Endometrial microvascular endothelial cells (primary cell): ENCODE data around the gene POLK. TPM values are rescaled to one million over a fixed set of nuclear protein-coding genes. Genes with fewer than 3 reads are reported as not detected.
"Not testable (repeated sequence)": the region's sequence is repeated elsewhere in the genome, so short reads cannot be mapped to it uniquely, and the experiment has no call there.

Experiments
- in situ Hi-C: cut with HindIII; loops from 2 replicates; pipeline ENCODE4 v1.10.0; 2017; ENCODE audit warnings: low sequenced_read_pairs, low pct_unique_long_range_greater_than_20kb; ENCODE audit errors: inconsistent ontology term
- total RNA-seq: library from RNA; depleted of rRNA; stranded (reverse); fragments of >200 nt; gene quantifications from one replicate; pipeline ENCODE4 v1.2.3, GENCODE V29; 2015; ENCODE audit errors: inconsistent ontology term

Gene POLK
- 17.7 TPM for total RNA-seq

GRCh38 chr5:75511435-75512382 lies at the start of gene POLK, which contains the start of gene CERT1:
POLK (plus strand) TSS chr5:75511891.
CERT1 (minus strand) TSS chr5:75511629; CDS start chr5:75511207, 422 bp downstream.
- in situ Hi-C loops: no loop called here

GRCh38 chr5:75463726-75464125 lies 48.0 kb upstream of the POLK start:
- in situ Hi-C loops: no loop called here

GRCh38 chr5:75465480-75465879 lies 46.2 kb upstream of the POLK start:
- in situ Hi-C loops: no loop called here

- in situ Hi-C loops: no loop called here
Measured at GRCh38 chr5:75466006-75466716, 45.5 kb upstream of the POLK start.

DNA sequence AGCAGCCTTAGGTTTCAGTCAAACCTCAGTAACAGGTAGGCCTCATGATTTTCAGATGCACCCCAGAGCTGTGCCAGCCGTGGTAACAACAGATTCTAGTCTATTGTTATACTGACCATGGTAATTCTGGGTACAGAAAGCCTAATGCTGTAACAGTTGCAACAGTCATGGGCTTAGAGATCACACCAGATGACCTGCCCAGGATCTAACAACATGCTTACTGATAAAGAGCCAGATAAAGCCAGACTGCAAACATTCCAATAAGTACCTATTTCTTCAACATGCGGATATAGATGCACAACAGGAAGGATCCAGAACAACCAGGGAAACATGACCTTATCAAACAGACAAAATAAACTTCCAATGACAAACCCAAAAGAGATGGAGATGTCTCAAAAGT lies 43.1 kb upstream of the POLK start:
- in situ Hi-C loops: no loop called here

- in situ Hi-C loops: no loop called here
Measured at GRCh38 chr5:75469017-75469416, 42.7 kb upstream of the POLK start.

DNA sequence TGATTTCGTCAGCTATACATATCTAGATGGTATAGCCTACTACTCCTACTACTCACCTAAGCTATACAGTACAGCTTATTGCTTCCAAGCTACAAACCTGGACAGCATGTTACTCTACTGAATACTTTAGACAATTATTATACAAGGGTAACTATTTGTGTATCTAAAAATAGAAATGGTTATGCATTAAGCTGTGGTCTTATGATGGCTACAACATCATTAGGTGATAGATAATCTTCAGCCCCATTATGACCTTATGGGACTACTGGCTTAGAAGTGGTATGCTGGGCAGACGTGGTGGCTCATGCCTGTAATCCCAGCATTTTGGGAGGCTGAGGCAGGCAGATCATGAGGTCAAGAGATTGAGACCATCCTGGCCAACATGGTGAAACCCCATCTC lies 40.5 kb upstream of the POLK start:
- in situ Hi-C loops: no loop called here

DNA sequence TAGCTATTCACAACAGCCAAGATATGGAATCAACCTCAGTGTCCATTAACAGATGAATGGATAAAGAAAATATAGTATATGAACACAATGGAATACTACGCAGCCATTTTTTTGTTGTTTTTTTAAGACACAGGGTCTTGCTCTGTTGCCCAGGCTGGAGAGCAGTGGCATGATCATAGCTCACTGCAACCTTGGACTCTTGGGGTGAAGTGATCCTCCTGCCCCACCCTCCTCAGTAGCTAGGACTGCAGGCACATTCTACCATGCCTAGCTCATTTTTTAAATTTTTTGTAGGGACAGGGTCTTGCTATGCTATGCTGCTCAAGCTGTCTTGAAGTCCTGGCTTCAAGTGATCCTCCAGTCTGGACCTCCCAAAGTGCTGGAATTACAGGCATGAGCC lies 38.7 kb upstream of the POLK start:
- in situ Hi-C loops: no loop called here

DNA sequence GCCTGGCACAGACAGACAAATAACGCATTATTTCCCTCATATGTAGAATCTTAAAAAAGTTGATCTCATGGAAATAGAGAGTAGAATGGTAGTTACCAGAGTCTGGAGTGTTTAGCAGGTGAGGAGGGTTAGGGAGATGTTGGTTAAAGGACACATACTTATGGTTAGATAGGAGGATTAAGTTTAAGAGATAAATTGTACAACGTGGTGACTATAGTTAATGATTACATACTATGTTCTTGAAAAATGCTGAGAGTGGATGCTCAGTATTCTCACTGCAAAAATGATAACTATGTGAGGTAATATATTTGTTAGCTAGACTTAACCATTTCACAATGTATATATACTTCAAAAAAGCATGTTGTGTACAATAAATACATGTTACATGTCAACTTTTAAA lies 38.2 kb upstream of the POLK start:
- in situ Hi-C loops: no loop called here

- in situ Hi-C loops: no loop called here
Measured at GRCh38 chr5:75475364-75475763, 36.3 kb upstream of the POLK start.

DNA sequence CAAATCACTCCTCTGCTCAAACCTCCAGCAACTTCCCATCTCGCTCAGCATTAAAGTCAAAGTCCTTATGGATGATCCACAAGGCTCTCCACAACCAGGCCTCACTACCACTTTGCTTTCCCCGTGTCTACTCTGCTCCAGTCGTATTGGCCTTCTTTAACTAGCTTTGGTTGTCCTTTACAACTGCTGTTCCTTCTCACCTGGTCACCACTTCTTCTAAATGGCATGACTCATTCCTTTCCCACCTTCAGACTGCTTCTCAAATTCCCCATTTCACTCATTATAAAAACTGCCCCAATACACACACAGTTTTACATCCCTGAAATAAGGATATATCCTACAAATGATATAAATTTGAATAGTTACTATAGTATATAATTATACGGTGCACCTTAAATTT lies 30.7 kb upstream of the POLK start:
- in situ Hi-C loops: no loop called here

GRCh38 chr5:75482482-75482881 lies 29.2 kb upstream of the POLK start:
- in situ Hi-C loops: no loop called here

GRCh38 chr5:75484605-75485004 lies 27.1 kb upstream of the POLK start:
- in situ Hi-C loops: no loop called here

GRCh38 chr5:75489847-75490246 lies 21.8 kb upstream of the POLK start:
- in situ Hi-C loops: not testable (repeated sequence)

- in situ Hi-C loops: no loop called here
Measured at GRCh38 chr5:75491621-75492020, 20.1 kb upstream of the POLK start.

- in situ Hi-C loops: no loop called here
Measured at GRCh38 chr5:75496026-75496425, 15.7 kb upstream of the POLK start.

DNA sequence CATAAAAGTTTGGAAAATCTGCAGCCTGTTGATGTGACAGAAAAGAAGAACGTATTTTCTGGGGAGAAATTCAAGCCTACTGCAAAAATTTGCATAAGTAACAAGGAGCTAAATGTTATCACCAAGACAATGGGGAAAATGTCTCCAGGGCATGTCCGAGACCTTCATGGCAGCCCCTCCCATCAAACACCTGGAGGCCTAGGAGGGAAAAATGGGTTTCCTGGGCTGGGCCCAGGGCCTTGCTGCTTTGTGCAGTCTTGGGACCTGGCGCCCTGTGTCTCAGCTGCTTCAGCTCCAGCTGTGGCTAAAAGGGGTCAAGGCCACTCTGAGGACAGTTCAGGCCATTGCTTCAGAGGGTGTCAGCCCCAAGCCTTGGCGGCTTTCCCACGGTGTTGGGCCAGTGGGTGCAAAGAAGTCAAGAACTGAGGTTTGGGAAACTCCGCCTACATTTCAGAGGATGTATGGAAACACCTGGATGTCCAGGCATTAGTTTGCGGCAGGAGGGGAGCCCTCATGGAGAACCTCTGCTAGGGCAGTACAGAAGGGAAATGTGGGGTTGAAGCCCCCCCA lies 13.4 kb upstream of the POLK start:
- in situ Hi-C loops: no loop called here

DNA sequence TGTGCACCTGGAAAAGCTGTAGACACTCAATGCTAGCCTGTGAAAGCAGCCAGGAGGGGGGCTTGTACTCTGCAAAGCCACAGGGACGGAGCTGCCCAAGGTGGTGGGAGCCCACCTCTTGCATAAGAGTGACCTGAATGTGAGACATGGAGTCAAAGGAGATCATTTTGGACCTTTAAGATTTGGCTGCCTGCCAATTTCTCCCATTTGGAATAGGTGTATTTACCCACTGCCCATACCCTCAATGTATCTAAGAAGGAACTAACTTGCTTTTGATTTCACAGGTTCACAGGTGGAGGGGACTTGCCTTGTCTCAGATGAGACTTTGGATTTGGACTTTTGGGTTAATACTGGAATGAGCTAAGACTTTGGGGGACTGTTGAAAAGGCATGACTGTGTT lies 12.8 kb upstream of the POLK start:
- in situ Hi-C loops: not testable (repeated sequence)

DNA sequence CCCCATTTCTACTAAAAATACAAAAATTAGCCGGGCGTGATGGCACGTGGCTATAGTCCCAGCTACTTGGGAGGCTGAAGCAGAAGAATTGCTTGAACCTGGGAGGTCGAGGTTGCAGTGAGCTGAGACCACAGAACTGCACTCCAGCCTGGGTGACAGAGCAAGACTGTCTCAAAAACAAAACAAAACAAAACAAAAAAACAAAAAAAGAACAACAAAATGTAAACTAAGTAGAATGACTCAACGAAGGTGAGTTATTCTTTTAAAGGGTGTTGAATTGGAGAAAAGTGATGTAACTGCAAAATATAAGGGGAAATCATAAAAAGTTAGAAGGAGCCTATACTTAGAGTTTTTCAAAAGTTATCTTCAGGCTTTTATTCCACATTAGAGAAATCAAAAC lies 6.6 kb upstream of the POLK start:
- in situ Hi-C loops: not testable (repeated sequence)

DNA sequence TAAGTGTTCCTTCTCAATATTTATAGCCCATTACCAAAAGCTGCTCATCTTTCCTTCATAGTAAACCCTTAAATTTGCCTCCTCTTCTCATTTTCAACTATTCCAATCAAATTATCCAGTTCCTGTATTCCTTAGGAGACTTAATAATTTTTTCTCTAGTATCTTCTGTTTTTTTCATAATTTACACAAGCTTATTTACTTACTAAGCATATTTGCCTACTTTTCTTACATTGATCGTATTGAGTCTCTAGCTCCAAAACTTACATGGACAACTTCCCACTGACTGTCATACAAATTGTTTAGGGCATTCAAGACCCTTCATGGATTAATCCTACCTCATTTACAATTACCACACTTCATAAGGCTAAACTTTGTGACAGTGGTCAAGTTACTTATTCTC lies 3.9 kb upstream of the POLK start:
- in situ Hi-C loops: no loop called here
